Spleen (tissue), 11 donors: ENCODE results near the gene STX4. TPM values are rescaled to one million over a fixed set of nuclear protein-coding genes. Genes with fewer than 3 reads are reported as not detected.

ENCODE experiments used
- DNase-seq: peaks from one replicate; pipeline ENCODE4 v3.0.0-alpha.2; 2020
- H3K27ac ChIP-seq, 8 donors: fragments of 200-600 bp; sonication (generic) in 7 of 8; 1 replicate in 4 of 8; 2 replicates in 4 of 8; pipeline versions ENCODE4 v1.5.0 to v1.8.0; 2016 to 2021; ENCODE audit warnings: inconsistent platforms in 4 of 8, mild to moderate bottlenecking in 4 of 8, moderate library complexity in 1 of 8
- H3K27me3 ChIP-seq, 7 donors: fragments of 200-600 bp; sonication (generic) in 6 of 7; replicated peaks in 1 of 7; 1 replicate in 4 of 7; 2 replicates in 3 of 7; pipeline versions ENCODE4 v1.5.0 to v1.8.0; 2016 to 2021; ENCODE audit warnings: inconsistent platforms in 3 of 7, mild to moderate bottlenecking in 1 of 7
- H3K36me3 ChIP-seq, 6 donors: fragments of 200-600 bp; sonication (generic) in 5 of 6; 1 replicate in 4 of 6; 2 replicates in 2 of 6; pipeline versions ENCODE4 v1.5.0 to v1.8.0; 2016 to 2021; ENCODE audit warnings: inconsistent platforms in 2 of 6
- H3K4me1 ChIP-seq, 6 donors: fragments of 200-600 bp; sonication (generic) in 5 of 6; 1 replicate in 3 of 6; 2 replicates in 3 of 6; pipeline versions ENCODE4 v1.5.0 to v1.8.0; 2016 to 2021; ENCODE audit warnings: inconsistent platforms in 3 of 6
- H3K4me3 ChIP-seq, 8 donors: fragments of 200-600 bp; sonication (generic) in 7 of 8; 1 replicate in 4 of 8; 2 replicates in 4 of 8; pipeline versions ENCODE4 v1.5.0 to v1.8.0; 2016 to 2021; ENCODE audit warnings: inconsistent platforms in 4 of 8, mild to moderate bottlenecking in 4 of 8, moderate library complexity in 2 of 8
- H3K9me3 ChIP-seq, 8 donors: fragments of 200-600 bp; sonication (generic) in 7 of 8; 1 replicate in 4 of 8; 2 replicates in 4 of 8; pipeline versions ENCODE4 v1.5.0 to v1.8.0; 2016 to 2021; ENCODE audit warnings: inconsistent platforms in 4 of 8
- POLR2A ChIP-seq, 3 donors: fragments of 450-650 bp; IDR thresholded peaks; one replicate each; pipeline ENCODE4 v1.5.1; 2017; ENCODE audit warnings: antibody characterized with exemption in 3 of 3, mild to moderate bottlenecking in 1 of 3
- POLR2AphosphoS5 ChIP-seq, 3 donors: sonication (generic); formaldehyde crosslinking; IDR thresholded peaks; one replicate each; pipeline ENCODE4 v1.5.1; 2017; ENCODE audit warnings: antibody characterized with exemption in 3 of 3
- WGBS, 5 donors: extraction: QIAGEN DNeasy Blood & Tissue Kit in 3 of 5; methylation state at CpG; one replicate each; pipeline versions ENCODE4 v1.1.5 to v1.1.7; 2013 to 2018; 5-methylcytosine and 5-hydroxymethylcytosine counted together
- intact Hi-C: fragments of 100-400 bp; cut with DNase I; formaldehyde crosslinking; loops from one replicate; pipeline ENCODE4 v1.15.0; 2023; ENCODE audit warnings: low total_unique reads
- polyA plus RNA-seq, 3 donors: library from polyadenylated mRNA; stranded (reverse); fragments of 200-250 nt; gene quantifications; one replicate each; pipeline ENCODE4 v1.2.1, GENCODE V29; 2013
- total RNA-seq, 7 donors: library from RNA; depleted of rRNA in 3 of 7; stranded (reverse); fragments of >200 nt in 3 of 7; fragmentation: NEBNext Ultra II Directional in 4 of 7; extraction: Animal tissue kit (Norgen Biotek cat#: 25700) in 4 of 7; gene quantifications; one replicate each; pipeline versions ENCODE4 v1.1.0 to v1.2.1, GENCODE V29; 2016 to 2021
- TF ChIP-seq, protein P1 (sequence below), 11 experiments: fragments of 200-600 bp in 7 of 11; fragments of 450-650 bp in 4 of 11; sonication (generic) in 4 of 11; IDR thresholded peaks in 8 of 11; conservative IDR thresholded peaks in 3 of 11; 1 replicate in 7 of 11; 2 replicates in 4 of 11; pipeline versions ENCODE4 v1.4.0 to v1.8.0; 2016 to 2021; ENCODE audit warnings: antibody characterized with exemption in 11 of 11, inconsistent platforms in 4 of 11, mild to moderate bottlenecking in 1 of 11
- donor health status: healthy with polysubstance abuse.
- donor health status: DM: no; HTN: no; CAD: no; lungs with moderate emphysema.
- donor health status: DM: no; HTN: no; CAD: no.
- donor health status: Bipolar disorder and iron deficiency.
- donor health status: healthy.
- donor health status: DM: no; HTN: no; CAD: no.
- donor health status: DM: yes; HTN: yes; CAD: no.

Gene STX4
- total and polyA plus RNA-seq, 10 donors: 54.0 to 135 (median 86.9) TPM

GRCh38 chr16:31000671-31001382 is 32.5 kb upstream of the STX4 start:
- peaks cover 0 to 26% (median 17%) of the 10 kb centered on the region in 6 donors for H3K4me1 ChIP-seq
- no peak overlapping the region for H3K4me3 ChIP-seq
- TF ChIP-seq, protein P1, sequence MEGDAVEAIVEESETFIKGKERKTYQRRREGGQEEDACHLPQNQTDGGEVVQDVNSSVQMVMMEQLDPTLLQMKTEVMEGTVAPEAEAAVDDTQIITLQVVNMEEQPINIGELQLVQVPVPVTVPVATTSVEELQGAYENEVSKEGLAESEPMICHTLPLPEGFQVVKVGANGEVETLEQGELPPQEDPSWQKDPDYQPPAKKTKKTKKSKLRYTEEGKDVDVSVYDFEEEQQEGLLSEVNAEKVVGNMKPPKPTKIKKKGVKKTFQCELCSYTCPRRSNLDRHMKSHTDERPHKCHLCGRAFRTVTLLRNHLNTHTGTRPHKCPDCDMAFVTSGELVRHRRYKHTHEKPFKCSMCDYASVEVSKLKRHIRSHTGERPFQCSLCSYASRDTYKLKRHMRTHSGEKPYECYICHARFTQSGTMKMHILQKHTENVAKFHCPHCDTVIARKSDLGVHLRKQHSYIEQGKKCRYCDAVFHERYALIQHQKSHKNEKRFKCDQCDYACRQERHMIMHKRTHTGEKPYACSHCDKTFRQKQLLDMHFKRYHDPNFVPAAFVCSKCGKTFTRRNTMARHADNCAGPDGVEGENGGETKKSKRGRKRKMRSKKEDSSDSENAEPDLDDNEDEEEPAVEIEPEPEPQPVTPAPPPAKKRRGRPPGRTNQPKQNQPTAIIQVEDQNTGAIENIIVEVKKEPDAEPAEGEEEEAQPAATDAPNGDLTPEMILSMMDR (IDR thresholded peaks at IDR 0.05 in 8 of 11, conservative IDR thresholded peaks at IDR 0.05 in 3 of 11): no peak
- TF ChIP-seq POLR2AphosphoS5 (IDR thresholded peaks at IDR 0.05) (no peak), POLR2A (IDR thresholded peaks at IDR 0.05) (no peak)
- H3K9me3 ChIP-seq: no peaks in the 10 kb centered on the region
- no peak for DNase-seq
- peaks cover 0 to 10% (median 0%) of the 10 kb centered on the region in 7 donors for H3K27me3 ChIP-seq
- H3K36me3 ChIP-seq: no peaks in the 10 kb centered on the region
- WGBS, 5 donors: 83 to 95% (median 86%) methylated on average over 17 to 19 of the region's 19 CpGs
- no peak overlapping the region for H3K27ac ChIP-seq
- intact Hi-C loops: no loop called here

DNA sequence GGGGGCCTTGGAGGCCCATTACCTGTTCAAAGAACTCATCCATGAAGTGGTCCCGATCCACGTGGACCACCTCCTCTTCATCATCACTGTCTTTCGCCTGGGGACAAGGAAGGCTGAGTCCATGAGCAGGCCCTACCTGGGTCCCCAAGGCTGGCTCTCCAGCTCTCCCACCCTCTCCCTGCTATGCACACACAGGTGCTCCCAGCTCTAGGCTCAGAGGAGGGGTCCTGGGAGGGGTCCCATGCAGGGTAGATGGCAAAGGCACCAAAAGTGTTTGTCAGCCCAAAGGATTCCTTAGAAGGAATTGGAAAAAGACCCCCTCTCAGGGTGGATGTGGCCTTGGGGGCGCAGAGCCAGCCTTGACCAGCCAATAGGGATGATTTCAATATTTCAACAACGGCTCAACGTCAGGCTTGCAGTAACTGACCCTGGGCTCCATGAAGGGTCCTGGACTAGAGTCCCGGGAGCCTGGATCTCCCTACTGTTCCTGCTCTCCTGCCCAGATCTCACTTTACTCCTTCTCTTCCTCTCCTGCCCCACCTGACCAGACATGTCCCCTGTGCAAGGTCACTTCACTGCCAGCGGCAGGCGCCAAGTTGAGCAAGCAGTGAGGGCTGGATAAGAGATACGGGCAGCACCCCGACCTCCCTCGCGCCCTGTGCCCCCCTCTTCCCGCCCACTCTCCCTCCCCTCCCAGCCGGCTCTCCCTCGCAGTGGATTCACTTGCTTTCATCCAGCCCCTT is 31.7 kb upstream of the STX4 start:
- intact Hi-C loops: no loop called here
- no peak overlapping the region for H3K27ac ChIP-seq
- peaks cover 0 to 18% (median 11%) of the 10 kb centered on the region in 6 donors for H3K4me1 ChIP-seq
- H3K4me3 ChIP-seq: no peak overlapping the region
- WGBS, 5 donors: 66 to 83% (median 74%) methylated on average over 16 of the region's 16 CpGs
- H3K36me3 ChIP-seq: no peaks in the 10 kb centered on the region
- DNase-seq: no peak
- TF ChIP-seq POLR2A (IDR thresholded peaks at IDR 0.05) (no peak), POLR2AphosphoS5 (IDR thresholded peaks at IDR 0.05) (no peak)
- TF ChIP-seq, protein P1 (IDR thresholded peaks at IDR 0.05 in 8 of 11, conservative IDR thresholded peaks at IDR 0.05 in 3 of 11): no peak
- H3K27me3 ChIP-seq: peaks cover 0 to 7% (median 0%) of the 10 kb centered on the region in 7 donors
- H3K9me3 ChIP-seq: no peaks in the 10 kb centered on the region

DNA sequence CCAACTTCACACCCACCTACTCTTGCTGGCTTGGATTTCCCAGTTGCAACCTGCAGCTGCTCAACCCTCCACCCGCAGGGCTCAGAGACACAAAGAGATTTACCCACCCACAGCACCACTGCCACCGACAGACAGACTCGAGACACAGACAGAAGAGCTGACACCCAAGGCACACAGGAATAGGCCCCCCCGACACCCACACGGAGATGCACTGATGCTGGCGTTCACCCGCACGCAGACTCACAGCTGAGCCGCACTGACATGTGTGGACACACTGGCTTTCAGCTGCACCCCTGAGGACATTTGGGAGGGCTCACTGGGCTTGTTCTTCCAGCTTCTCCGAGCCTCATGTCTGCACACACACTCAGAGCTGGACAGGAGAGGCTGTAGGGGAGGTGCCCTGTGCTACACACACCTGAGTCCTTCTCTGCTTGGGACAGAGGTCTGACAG is 31.1 kb upstream of the STX4 start:
- intact Hi-C loops: no loop called here
- Histone ChIP-seq H3K27ac (no peak overlapping the region), H3K36me3 (no peaks in the 10 kb centered on the region), H3K4me3 (no peak overlapping the region), H3K4me1 (peaks cover 0 to 12% (median 8%) of the 10 kb centered on the region in 6 donors), H3K27me3 (peaks cover 0 to 9% (median 0%) of the 10 kb centered on the region in 7 donors), H3K9me3 (no peaks in the 10 kb centered on the region)
- no peak for TF ChIP-seq POLR2A (IDR thresholded peaks at IDR 0.05)
- no peak for TF ChIP-seq POLR2AphosphoS5 (IDR thresholded peaks at IDR 0.05)
- TF ChIP-seq, protein P1 (IDR thresholded peaks at IDR 0.05 in 8 of 11, conservative IDR thresholded peaks at IDR 0.05 in 3 of 11): no peak
- no peak for DNase-seq
- 77 to 93% (median 84%) methylated on average over 7 to 10 of the region's 10 CpGs for WGBS, 5 donors

DNA sequence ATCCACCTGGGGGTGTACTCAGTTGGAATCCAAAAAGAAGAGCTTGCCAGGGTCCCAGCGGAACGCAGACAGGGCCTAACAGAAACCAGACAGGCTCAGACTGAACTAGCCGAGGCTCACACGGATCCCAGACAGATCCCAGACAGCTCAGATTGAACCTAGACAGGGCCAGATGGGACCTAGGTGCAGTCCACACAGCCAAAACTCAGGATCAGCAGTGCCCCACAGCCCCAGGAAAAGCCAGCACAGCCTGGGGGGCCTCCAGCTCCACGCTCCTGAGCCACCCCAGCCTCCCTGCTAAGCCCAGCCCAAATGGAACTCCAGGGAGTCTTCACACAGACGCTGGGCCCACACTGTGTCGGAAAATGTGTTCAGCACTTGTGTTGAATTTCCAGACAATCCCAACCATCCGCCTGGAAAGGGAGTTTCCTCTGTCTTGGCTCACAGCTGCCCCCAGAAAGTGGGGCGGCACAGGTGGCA is 30.5 kb upstream of the STX4 start:
- TF ChIP-seq, protein P1 (IDR thresholded peaks at IDR 0.05 in 8 of 11, conservative IDR thresholded peaks at IDR 0.05 in 3 of 11): no peak
- no peak for TF ChIP-seq POLR2A (IDR thresholded peaks at IDR 0.05)
- no peak for TF ChIP-seq POLR2AphosphoS5 (IDR thresholded peaks at IDR 0.05)
- Histone ChIP-seq H3K27me3 (peaks cover 0 to 11% (median 0%) of the 10 kb centered on the region in 7 donors), H3K4me1 (peaks cover 0 to 6% (median 2%) of the 10 kb centered on the region in 6 donors), H3K4me3 (no peak overlapping the region), H3K9me3 (no peaks in the 10 kb centered on the region), H3K36me3 (no peaks in the 10 kb centered on the region), H3K27ac (no peak overlapping the region)
- intact Hi-C loops: no loop called here
- DNase-seq: no peak
- 77 to 98% (median 90%) methylated on average over 9 of the region's 9 CpGs for WGBS, 5 donors
